Activated CD8-positive, alpha-beta memory T cell treated with anti-CD3 and anti-CD28 coated beads for 36 hours (primary cell): Measurements from ENCODE around the gene PJA1. TPM values are rescaled to one million over a fixed set of nuclear protein-coding genes. Genes with fewer than 3 reads are reported as not detected.

ENCODE experiments used
- CTCF ChIA-PET: fragments of 350-600 bp; sonication (Branson Sonifier 250); formaldehyde crosslinking; loops from one replicate; lab custom pipeline; 2021; ENCODE audit warnings: antibody characterized with exemption; lab: Charles Lee
- POLR2A ChIA-PET: fragments of 350-600 bp; sonication (Branson Sonifier 250); formaldehyde crosslinking; loops from one replicate; lab custom pipeline; 2021; ENCODE audit warnings: antibody characterized with exemption; lab: Charles Lee
- total RNA-seq, 2 experiments: library from RNA; stranded (reverse); gene quantifications; one replicate each; pipeline ENCODE4 v1.2.3, GENCODE V29; 2021

Gene PJA1, protein sequence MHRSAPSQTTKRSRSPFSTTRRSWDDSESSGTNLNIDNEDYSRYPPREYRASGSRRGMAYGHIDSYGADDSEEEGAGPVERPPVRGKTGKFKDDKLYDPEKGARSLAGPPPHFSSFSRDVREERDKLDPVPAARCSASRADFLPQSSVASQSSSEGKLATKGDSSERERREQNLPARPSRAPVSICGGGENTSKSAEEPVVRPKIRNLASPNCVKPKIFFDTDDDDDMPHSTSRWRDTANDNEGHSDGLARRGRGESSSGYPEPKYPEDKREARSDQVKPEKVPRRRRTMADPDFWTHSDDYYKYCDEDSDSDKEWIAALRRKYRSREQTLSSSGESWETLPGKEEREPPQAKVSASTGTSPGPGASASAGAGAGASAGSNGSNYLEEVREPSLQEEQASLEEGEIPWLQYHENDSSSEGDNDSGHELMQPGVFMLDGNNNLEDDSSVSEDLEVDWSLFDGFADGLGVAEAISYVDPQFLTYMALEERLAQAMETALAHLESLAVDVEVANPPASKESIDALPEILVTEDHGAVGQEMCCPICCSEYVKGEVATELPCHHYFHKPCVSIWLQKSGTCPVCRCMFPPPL
- total RNA-seq: 10 to 100 TPM; 17.3 to 19.2 TPM

DNA sequence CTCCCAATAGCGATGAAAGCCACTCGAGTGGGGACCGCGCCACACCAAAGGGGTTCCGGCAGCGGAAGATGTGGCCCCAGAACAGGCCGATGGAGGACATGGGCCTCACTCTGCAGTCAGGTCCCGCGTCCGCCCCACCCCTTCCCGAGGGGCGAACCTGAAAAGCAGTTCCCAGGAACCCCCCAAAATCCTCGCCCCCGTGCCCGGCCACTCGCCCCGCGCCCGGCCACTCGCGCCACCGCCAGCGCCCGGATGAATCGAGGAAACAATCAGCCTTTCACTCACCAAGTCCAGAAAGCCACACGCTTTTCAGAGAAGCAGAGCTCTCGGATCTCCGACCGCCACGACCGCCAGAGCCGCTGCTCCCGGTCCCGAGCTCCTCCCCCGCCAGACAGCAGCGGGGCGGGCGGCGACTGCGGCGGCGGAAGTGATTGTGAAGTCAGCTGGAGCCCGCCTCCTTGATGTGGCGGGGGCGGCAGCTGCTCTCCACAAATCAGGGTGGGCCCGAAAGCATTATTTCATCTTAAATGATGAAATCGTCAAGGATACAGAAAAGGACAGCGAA lies at the start of gene PJA1:
Gene PJA1 (minus strand): TSS at position 367 of the 565 bp plus-strand sequence. CDS start 2,380 bp downstream, outside the sequence.
- ChIA-PET POLR2A (interaction anchor here (1.2 kb wide), 1 partner anchor 336 kb away, joined by 7 read pairs; the partner anchor contains the start of gene EFNB1), CTCF (interaction anchor here (0.6 to 1.0 kb wide), 3 partner anchors 8 to 565 kb away, joined by 3 read pairs; no protein-coding TSS in a partner anchor)

DNA sequence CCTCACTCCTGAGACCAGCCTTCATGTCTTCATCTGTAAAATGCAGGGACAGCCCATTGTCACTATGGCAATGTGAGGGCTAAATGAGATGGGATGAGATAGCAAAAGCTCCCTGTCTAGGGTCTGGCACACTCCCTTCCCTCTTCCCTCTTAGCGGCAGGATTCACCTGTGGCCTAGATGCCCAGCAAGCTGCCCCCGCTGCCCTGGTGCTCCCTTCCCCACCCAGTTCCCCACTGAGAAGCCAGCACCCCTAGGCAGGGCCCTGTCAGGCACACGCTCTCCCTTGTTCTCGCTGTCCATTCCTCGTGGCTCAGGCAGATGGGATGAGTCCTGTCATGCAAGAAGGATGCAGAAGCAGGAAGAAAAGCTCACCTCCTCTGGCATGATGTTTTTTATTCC lies 49.2 kb upstream of the PJA1 start:
- POLR2A ChIA-PET: no interaction called here
- CTCF ChIA-PET: no interaction called here

DNA sequence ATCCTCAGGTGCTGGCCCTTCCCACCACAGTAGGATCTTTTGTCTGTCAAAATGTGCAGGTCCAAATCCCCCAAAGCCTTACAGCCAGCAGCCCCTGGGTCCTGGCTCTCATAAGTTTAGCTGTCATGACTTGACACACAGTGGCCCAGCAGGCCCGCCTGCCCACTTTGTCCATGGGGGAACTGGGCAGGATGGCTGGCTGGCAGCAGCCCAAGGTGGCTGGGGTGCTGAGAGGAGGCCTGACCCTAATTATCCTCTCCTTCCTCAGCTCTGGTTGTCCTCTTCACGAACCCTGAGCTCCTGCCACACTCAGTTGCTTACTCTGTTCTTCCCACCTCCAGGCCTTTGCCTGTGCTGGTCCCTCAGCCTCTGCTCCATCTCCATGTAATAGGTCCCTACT lies 46.4 kb upstream of the PJA1 start:
- CTCF ChIA-PET: no interaction called here
- POLR2A ChIA-PET: no interaction called here

DNA sequence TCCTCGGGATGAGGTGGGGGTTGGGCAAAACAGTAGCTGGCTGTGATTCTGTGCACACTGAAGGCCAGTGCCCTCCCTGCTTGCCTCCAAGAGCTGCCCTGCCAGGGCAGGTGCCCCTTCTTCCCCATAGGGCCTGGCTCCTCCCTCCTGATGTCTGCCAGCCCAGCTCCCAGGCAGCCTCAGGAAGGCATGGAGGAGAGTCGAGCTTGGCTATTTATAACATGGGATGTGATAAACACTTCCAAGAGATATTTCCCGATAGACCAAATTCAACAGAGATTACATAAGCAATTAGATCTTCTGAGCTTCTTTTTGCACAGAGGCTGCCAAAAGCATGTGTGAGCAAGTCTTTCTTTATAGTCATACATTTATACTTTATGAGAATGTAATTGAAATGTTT lies 45.3 kb upstream of the PJA1 start:
- POLR2A ChIA-PET: no interaction called here
- CTCF ChIA-PET: no interaction called here

DNA sequence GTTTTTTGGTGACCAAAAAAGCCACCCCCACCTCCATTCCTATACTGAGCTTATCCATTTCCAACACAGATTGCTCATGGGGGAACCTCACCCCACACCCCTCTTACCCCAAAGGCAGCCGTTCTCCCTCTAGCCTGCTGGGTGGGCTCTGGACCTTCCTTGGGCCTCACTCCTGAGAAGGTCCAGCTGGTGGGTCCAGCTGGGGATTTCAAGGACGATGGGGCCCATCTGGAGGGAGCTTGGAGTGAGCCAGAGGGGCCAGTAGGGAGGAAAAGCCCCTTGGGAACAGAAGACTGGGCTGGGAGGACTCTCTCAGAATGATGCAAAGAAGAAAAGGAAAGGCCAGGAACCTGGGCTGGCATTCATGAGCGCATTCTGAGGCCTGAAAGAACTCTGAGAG lies 42.0 kb upstream of the PJA1 start:
- ChIA-PET POLR2A (no interaction called here), CTCF (no interaction called here)

DNA sequence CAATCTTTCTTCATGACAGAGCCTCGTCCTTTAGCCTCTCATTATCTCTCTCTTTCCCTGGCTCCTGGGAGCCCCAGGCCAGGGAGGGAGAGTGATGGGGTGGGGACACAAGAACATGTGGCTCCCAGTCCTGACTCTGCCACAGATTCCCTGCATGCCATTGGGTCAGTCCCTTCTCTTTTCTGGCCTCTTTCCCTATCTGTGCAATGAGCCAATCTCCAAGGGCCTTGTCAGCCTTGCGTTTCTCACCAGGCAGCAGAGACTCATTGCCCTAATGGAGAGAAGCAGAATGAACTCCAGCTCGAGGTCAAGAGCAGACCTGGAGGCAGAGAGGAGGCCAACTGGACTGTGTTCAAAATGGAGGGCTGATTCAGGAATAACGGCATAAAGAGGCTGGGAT lies 38.4 kb upstream of the PJA1 start:
- CTCF ChIA-PET: no interaction called here
- POLR2A ChIA-PET: no interaction called here

DNA sequence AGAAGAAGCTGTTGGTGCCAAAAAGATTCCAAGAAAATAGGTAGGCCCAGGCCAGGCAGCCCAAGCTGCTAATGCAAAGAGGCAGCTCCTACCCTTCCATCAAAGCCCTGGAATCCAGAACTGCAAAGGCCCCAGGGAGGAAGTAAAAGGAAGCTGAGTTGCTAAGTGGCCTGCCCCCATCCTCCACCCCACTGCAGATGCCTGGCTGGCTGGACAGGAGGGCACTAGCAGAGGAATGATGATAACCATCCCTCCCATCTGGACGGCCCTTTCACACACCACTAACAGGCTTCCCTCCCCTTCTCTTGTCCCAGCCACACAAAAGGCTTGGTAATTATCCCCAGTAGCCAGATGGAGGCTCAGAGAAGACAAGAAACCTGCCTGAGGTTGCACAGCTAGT lies 32.4 kb upstream of the PJA1 start:
- CTCF ChIA-PET: no interaction called here
- POLR2A ChIA-PET: no interaction called here

DNA sequence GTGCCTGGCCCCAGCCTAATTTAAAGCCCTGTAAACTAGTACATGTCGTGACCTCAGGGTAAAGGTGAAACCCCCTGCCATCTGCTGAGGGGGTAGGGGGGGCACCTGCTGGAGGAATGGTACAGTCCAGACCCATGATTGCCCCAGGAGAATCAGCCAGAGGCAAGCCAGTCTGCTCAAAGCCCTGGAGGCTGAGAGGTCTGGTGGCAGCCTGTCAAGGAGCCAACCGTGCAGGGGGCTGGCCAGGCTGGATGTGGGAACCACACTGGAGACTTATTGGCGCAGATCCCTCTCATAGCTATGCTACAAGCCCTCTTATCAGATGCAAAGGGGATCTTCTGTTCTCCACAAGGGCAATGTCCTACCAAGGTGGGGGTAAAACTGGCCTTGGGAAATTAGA lies 31.4 kb upstream of the PJA1 start:
- ChIA-PET CTCF (no interaction called here), POLR2A (no interaction called here)

DNA sequence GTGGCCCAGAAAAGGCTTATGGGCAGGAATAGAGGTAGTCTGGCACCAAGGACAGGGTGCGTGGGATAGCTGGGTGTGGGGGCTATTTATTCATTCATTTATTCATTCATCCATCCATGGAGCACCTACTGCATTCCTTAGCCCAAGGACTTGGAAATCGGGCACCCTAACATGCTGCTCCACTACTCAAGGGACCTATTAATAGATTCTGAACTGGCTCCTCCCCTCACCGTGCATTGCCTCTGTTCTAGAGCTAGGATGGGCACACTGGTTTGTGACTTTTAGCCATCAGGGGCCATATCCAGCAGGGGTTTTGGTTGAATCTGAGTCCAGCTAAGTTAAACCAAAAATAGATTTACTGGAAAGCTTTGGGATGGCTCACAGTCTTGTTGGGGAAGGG lies 30.6 kb upstream of the PJA1 start:
- POLR2A ChIA-PET: no interaction called here
- CTCF ChIA-PET: no interaction called here

DNA sequence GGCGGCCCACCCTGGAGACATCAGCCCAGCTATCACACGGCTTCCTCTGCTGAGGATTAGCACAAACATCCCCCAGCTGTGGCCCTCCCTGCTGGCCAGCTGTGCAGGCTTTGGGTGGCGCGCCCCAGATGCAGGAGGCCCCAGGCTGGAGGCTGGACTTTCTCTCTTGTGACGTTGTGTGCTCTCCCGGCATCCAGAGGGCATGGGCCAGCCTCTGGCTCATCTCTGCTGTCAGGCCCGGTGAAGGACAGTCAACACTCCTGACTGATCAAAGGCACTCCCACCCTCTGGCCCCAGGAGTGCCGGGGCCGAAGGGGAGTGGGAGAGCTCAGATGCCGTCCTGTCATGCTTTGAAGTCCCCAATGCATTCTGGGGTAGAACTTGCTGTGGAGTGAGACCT lies 29.9 kb upstream of the PJA1 start:
- CTCF ChIA-PET: no interaction called here
- POLR2A ChIA-PET: no interaction called here

DNA sequence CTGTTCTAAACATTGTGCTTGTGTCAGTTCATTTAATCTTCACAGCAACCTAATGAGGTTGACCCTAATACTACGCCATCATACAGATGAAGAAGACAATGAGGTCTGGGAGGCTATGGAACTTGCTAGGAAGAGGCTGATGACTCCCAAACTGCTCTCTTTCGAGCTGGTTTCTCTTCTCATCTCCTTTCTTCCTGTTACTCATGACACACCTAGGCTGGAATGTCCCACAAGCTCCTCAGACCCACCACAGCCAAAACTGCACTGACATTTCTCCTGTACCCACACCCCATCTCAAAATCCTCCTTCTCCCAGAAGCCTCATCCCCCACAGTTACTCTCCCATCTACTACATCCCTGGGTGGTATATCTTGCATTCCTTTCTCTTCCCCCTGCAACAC lies 27.4 kb upstream of the PJA1 start:
- ChIA-PET CTCF (no interaction called here), POLR2A (no interaction called here)

DNA sequence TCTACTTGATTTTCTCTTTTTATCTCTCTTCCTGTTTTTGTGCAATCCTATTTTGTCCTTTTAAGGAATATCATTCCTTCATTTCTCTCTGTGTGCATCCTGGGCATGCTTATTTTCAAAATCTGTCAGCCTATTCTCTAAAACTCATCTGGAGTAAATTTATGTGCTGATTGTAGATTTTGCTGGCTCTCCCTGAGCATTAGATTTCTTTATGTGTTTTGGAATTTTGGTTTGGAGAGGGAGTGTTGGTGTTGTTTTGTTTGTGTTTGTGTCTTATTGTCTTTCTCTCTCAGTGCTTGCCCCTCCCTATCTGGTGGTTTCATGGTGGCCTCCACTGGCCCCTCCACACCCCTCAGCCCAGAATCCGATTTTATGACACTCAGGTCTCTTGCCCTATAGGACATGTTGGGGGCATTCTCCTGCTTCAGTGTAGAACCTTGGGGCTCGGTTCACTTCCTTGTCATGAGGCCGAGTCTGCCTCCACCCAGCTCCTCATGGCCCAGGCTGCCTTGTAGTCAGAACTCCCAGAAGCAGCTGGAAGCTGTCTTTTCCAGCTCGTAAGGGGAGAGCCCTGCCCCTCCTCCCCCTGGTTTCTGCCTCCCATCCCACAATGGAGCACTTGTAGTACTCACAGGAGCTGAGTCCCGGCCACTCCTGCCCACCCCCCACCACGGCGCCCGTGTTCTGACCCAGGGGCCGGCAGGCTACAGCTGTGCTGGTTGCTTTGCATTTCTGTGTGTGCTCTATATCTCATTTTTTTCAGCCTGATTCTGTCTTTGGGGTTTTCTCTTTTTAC lies 24.5 kb upstream of the PJA1 start:
- ChIA-PET CTCF (no interaction called here), POLR2A (no interaction called here)

DNA sequence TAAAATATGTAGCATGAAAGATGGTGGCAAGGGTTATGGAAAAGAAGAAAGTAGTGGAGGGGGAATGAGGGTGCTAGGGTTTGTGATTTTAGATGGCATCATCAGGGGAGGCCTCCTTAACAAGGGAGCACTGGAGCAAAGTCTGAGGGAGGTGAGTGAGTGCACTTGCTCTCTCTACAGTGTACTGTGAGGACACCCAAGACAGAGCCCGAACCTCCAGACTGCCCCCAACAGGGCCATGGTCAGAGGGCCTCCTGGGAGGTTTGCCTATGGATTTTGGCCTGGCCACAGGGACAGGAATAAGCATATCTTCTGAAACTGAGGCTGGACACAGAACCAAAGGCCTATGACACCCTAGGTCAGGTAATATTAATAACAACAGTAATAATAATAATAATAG lies 21.4 kb upstream of the PJA1 start:
- CTCF ChIA-PET: no interaction called here

DNA sequence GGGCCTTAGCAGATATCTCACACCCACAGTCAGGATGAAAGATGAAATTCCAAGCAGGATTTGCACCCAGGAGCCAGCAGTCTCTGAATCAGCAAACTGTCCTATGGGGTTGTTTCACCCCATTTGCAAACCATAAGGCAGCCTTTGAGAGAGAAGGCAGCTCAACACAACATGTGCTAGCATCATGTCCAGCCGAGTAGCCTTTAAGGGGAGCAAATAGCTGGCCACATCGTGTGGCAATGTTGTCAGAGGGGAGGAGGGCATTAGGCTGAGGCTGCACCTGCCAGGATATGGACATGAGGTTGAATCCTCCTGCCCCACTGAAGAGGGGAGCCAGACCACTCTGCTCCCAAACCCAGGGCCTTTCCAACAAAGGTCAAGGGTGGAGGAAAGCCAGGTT lies 20.6 kb upstream of the PJA1 start:
- ChIA-PET POLR2A (no interaction called here), CTCF (no interaction called here)

More for the DNA sequence above, 21.4 kb upstream of the PJA1 start:
- POLR2A ChIA-PET: no interaction called here

DNA sequence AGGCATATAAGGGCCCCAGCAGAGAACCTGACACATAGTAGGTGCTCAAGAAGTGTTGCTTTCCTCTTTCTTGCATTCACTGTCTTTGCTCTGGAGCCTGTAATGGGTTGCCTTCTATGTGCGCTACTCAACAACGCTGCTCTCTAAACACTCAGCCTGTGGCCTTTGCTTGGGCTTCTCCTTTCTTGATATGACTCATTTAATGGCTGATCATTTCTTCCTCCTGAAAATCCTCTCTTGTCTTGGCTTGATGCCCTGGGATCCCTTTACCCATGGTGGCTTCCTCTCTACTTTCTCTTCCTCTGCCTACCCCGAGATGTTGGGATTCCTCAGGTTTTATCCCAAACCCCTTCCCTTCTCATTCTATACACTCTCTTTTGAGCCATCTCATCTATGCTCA lies 19.9 kb upstream of the PJA1 start:
- POLR2A ChIA-PET: no interaction called here
- CTCF ChIA-PET: no interaction called here

DNA sequence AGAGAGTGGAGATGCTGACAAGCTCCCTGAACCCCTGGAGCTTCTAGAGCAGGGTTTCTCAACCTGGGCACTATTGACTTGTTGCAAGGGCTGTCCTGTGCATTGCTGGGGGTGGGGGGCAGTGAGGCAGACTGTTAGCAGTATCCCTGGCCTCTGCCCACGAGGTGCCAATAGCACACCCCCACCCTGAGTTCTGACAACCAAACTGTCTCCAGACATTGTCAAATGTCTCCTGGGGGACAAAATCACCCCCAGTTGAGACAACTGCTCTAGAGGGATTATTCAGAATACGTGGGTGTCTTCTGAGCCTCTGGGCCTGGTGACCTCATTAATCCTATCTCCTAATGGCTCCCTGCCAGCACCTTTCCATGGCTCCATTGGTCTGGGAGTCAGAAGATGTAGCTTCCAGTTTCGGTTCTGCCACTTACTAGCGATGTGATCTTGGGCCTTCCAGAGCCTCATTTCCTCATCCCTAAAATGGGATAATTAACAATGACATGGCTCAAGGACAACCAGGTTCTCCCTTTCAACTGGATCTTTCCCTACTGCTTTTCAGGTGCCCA lies 17.6 kb upstream of the PJA1 start:
- CTCF ChIA-PET: no interaction called here

DNA sequence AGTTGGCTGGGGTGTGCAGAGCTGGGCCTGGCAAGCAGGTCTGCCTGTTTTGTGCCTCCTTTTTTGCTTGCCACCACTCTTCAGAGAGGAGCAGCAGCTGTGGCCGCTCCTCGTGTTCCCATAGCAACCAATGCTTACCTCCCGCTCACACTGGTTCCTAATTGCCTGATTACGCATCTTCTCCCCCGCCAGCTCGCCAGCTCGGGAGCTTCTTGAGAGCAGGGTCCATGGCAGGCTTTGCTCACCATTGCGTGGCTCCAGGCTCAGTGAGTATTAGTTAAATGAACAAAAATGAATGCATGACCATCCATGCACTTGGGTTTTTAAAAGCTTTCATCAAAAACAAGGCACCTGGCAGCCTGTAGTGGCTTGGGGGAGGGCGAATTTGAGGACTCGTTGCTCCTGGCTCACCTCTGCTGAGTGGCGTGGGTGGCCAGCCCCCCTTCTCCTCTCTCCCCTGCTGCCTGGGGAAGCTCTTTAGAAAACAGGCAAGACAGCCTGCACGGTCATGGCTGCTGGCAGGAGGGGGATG lies 14.2 kb upstream of the PJA1 start:
- CTCF ChIA-PET: no interaction called here
- POLR2A ChIA-PET: no interaction called here

More for the DNA sequence above, 17.6 kb upstream of the PJA1 start:
- POLR2A ChIA-PET: no interaction called here

DNA sequence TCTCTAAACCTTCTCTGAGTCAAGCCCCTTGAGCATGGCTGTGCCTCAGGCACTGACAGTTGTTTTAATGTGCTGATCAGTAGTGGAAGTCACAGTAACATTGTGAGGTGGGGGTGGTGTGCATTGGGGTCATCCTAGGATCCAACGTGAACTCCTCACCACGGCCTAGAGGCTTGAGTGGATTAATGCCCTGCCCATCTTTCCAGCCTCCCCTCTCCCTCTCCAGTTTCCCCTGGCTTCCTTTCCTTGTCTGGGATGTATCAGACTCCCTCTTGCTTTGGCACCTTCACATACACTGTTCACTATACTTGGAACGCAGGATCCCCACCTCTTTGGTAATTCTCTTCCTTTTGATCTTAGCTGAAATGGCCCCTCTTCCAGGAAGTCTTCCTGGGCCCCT lies 13.3 kb upstream of the PJA1 start:
- CTCF ChIA-PET: no interaction called here
- POLR2A ChIA-PET: no interaction called here

DNA sequence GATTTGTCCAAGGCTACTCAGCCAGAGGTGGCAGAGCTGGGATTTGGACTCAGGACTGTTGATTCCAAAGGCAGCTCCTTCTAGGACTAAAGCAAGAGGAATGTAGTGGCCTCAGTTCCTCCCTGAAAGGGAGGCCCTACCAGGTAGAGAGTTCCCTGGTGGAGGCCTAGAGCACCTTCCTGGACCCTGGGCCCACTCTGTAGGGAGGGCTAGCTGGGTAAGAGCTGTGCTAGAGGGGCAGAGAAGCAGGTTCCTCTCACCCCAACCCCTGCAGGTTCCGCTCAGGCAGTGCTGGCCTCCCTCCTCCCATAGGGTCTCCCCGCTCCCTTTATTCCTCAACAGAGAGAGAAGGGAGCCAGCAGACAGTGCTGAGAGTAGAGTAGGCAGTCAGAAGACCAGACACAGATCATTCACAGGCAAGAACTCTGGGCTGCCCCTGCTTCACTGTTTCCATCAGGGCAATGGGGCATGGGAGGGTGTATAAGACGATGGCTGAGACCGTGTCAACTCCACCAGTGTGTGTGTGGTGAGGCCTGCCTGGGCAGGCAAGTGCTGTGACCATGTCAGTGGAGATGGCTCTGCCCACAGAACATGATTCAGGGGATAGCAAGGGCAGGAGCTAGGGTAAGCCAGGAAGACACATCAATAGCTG lies 12.4 kb upstream of the PJA1 start:
- POLR2A ChIA-PET: no interaction called here
- CTCF ChIA-PET: no interaction called here
